GM12873 (cell line): ENCODE data around the gene GRIN3A.

Source experiments
- CTCF ChIP-seq: IDR thresholded peaks from 2 replicates; pipeline ENCODE4 v1.5.1; 2012; ENCODE audit warnings: low read depth, mild to moderate bottlenecking, moderate library complexity, low read length, control low read depth; ENCODE audit not compliant: insufficient read depth; ENCODE audit errors: missing control alignments

The GRIN3A gene

GRCh38 chr9:101675341-101675740 lies 63.1 kb downstream of the GRIN3A start:
- no peak for TF ChIP-seq CTCF

GRCh38 chr9:101674165-101674564 lies 64.3 kb downstream of the GRIN3A start:
- TF ChIP-seq CTCF: no peak

- TF ChIP-seq CTCF: no peak
These were observed 64.8 kb downstream of the GRIN3A start for GRCh38 chr9:101673642-101674041.

- no peak for TF ChIP-seq CTCF
These were observed 66.9 kb downstream of the GRIN3A start for GRCh38 chr9:101671567-101671966.

- no peak for TF ChIP-seq CTCF
These were observed 70.0 kb downstream of the GRIN3A start for GRCh38 chr9:101668421-101668820.

- no peak for TF ChIP-seq CTCF
These were observed 74.0 kb downstream of the GRIN3A start for GRCh38 chr9:101664453-101664852.

- TF ChIP-seq CTCF: no peak
These were observed 85.8 kb downstream of the GRIN3A start for GRCh38 chr9:101652601-101653175.
